Measurements from ENCODE around the gene ARSG. TPM values are rescaled to one million over a fixed set of nuclear protein-coding genes. Genes with fewer than 3 reads are reported as not detected.

The ARSG gene
- total and polyA plus RNA-seq, 2 of the 4 experiments (the other 2 are of a cell fraction): 2.9 to 3.0 TPM

DNA sequence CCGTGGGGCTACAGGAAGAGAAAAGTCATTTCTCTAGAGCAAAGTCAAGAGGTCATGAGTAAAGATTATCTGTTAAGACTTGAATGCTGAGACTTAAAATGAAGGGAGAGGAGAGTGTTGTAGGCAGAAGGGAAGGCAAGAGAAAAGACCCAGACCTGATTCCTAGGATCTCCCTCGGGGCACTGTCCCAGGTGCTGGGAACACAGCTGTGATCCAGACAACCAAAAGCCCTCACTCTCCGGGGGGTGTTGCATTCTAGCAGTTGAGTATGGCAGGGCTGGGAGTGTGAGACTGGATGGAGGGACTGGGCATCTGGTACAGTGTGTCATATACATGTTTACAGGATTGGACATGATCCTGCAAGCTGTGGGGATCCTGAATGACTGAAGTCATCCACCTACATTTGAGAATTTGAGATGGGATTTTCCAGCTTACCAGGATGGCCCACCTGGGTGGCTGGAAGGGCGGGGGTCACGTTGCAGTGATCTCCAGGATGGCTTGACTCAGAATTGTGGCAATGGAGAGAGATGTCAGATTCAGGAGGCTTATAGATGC, 29.1 kb downstream of the ARSG start:
- Histone ChIP-seq H3K79me1 (ENCODE audit: low read depth in 1 of 2, low read length in 2 of 2) (no peaks in the 10 kb centered on the region), H4K91ac (ENCODE audit: insufficient read depth, low read depth, low read length) (no peak overlapping the region), H4K5ac (ENCODE audit: low read depth, low read length) (no peak overlapping the region), H2BK5ac (ENCODE audit: low read depth, low read length, poor library complexity, severe bottlenecking) (no peak overlapping the region), H4K8ac (ENCODE audit: low read depth in 2 of 2, low read length in 2 of 2) (no peak overlapping the region), H3K27me3 (ENCODE audit: control insufficient read depth, insufficient read depth, low read length) (no peaks in the 10 kb centered on the region), H2BK20ac (ENCODE audit: low read depth, low read length) (no peak overlapping the region), H3K56ac (ENCODE audit: extremely low read depth, insufficient read depth, low read length) (no peak overlapping the region), H3K18ac (ENCODE audit: low read depth, low read length) (no peak overlapping the region), H3K9me3 (ENCODE audit: control insufficient read depth, insufficient read depth, low read length) (no peaks in the 10 kb centered on the region), H2BK15ac (ENCODE audit: low read depth, low read length) (no peak overlapping the region), H3K4me3 (ENCODE audit: insufficient read depth, low read depth, low read length) (no peak overlapping the region), H2AK9ac (replicated peaks; ENCODE audit: low read depth, low read length, poor library complexity) (no peak overlapping the region), H4K20me1 (ENCODE audit: insufficient read depth, low read length) (no peaks in the 10 kb centered on the region), H3K4ac (ENCODE audit: low read depth, low read length) (no peak overlapping the region), H3K9me1 (ENCODE audit: insufficient read depth, low read length) (0 out of 2 replicates have a peak, but pooled peaks cover 4% of the 10 kb centered on the region), H2AK5ac (ENCODE audit: low read depth, low read length) (no peak overlapping the region), H3K4me1 (ENCODE audit: control insufficient read depth, insufficient read depth, low read length) (no peaks in the 10 kb centered on the region), H3K36me3 (ENCODE audit: control insufficient read depth, insufficient read depth, low read length) (no peaks in the 10 kb centered on the region), H3K4me2 (ENCODE audit: low read depth, low read length) (no peak overlapping the region), H3K14ac (replicated peaks; ENCODE audit: low read depth, low read length) (no peak overlapping the region), H2BK120ac (ENCODE audit: low read depth, low read length) (no peak overlapping the region), H3K9ac (ENCODE audit: low read depth, low read length) (no peak overlapping the region), H2AFZ (replicated peaks; ENCODE audit: low read length, poor library complexity) (no peak overlapping the region), H3K27ac (ENCODE audit: insufficient read depth, low read length) (no peak overlapping the region), H3K23ac (ENCODE audit: low read depth, low read length) (no peak overlapping the region)
- ChIA-PET CTCF (interaction anchor here (0.5 kb wide), 1 partner anchor 266 kb away, joined by 3 read pairs; no protein-coding TSS in a partner anchor), POLR2A (ENCODE audit: unreplicated experiment) (no interaction called here)
- DNase-seq: no peak
- ATAC-seq (ENCODE audit: low read depth): no peak
- TF ChIP-seq RAD21 (IDR thresholded peaks at IDR 0.05; ENCODE audit: low read length) (no peak), RCOR1 (IDR thresholded peaks at IDR 0.05; ENCODE audit: insufficient replicate concordance, low read length) (no peak), MAZ (IDR thresholded peaks at IDR 0.05; ENCODE audit: borderline replicate concordance, low read depth, low read length) (no peak), USF2 (IDR thresholded peaks at IDR 0.05; ENCODE audit: low read depth, low read length) (no peak), CHD1 (IDR thresholded peaks at IDR 0.05; ENCODE audit: low read depth, low read length) (no peak), SMC3 (IDR thresholded peaks at IDR 0.05; ENCODE audit: low read depth, low read length) (no peak), MXI1 (IDR thresholded peaks at IDR 0.05; ENCODE audit: borderline replicate concordance, low read depth, low read length) (no peak)
- TF ChIP-seq, protein P1, sequence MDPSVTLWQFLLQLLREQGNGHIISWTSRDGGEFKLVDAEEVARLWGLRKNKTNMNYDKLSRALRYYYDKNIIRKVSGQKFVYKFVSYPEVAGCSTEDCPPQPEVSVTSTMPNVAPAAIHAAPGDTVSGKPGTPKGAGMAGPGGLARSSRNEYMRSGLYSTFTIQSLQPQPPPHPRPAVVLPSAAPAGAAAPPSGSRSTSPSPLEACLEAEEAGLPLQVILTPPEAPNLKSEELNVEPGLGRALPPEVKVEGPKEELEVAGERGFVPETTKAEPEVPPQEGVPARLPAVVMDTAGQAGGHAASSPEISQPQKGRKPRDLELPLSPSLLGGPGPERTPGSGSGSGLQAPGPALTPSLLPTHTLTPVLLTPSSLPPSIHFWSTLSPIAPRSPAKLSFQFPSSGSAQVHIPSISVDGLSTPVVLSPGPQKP (IDR thresholded peaks at IDR 0.05; ENCODE audit: borderline replicate concordance, low read depth, low read length): no peak
- in situ Hi-C loops (cut with MboI; ENCODE audit: low sequenced_read_pairs) (no loop called here), dilution Hi-C loops (cut with HindIII; ENCODE audit: low sequenced_read_pairs, unreplicated experiment) (no loop called here), intact Hi-C loops (cut with micrococcal nuclease) (no loop called here)
- BruUV-seq (replicated peaks): no TSS peak
- WGBS, 2 experiments (ENCODE audit: extremely low coverage in 2 of 2, insufficient read length in 1 of 2): 37% methylated on average over 4 of the region's 5 CpGs; no CpG with 5 or more reads in 1 of the 2 experiments

All from IMR-90 (cell line).